HepG2 (cell line): ENCODE measurements around the gene ZSCAN26. TPM values are rescaled to one million over a fixed set of nuclear protein-coding genes. Genes with fewer than 3 reads are reported as not detected.

Source experiments
- CCAR2 ChIP-seq: fragments of 200-400 bp; formaldehyde crosslinking; optimal IDR thresholded peaks from 2 replicates; pipeline ENCODE3; 2018; ENCODE audit warnings: low read depth, mild to moderate bottlenecking, low read length, moderate library complexity
- GLI4 ChIP-seq: sonication (generic); formaldehyde crosslinking; IDR thresholded peaks from 2 replicates; pipeline ENCODE4 v1.5.1; 2020; ENCODE audit warnings: missing genetic modification reagents, mild to moderate bottlenecking, moderate library complexity, borderline replicate concordance
- KIAA2018 ChIP-seq: sonication (generic); formaldehyde crosslinking; IDR thresholded peaks from 2 replicates; pipeline ENCODE4 v1.5.0; 2020; ENCODE audit warnings: mild to moderate bottlenecking, missing genetic modification reagents, borderline replicate concordance
- LCORL ChIP-seq, 2 experiments: fragments of 450-650 bp in 1 of 2; sonication (generic) in 1 of 2; formaldehyde crosslinking in 1 of 2; IDR thresholded peaks; 2 replicates each; pipeline versions ENCODE4 v1.5.0 to v1.6.1; 2017 to 2020; ENCODE audit warnings: antibody characterized with exemption in 1 of 2, missing genetic modification reagents in 1 of 2
- MEF2D ChIP-seq: sonication (generic); formaldehyde crosslinking; IDR thresholded peaks from 2 replicates; pipeline ENCODE4 v1.5.1; 2020; ENCODE audit warnings: mild to moderate bottlenecking, missing genetic modification reagents
- MTF1 ChIP-seq: sonication (generic); formaldehyde crosslinking; IDR thresholded peaks from 2 replicates; pipeline ENCODE4 v1.5.0; 2020; ENCODE audit warnings: missing genetic modification reagents
- NBN ChIP-seq: fragments of 450-650 bp; conservative IDR thresholded peaks from 2 replicates; pipeline ENCODE4 v1.6.1; 2017
- POLR2AphosphoS2 ChIP-seq: IDR thresholded peaks from 2 replicates; pipeline ENCODE4 v1.6.1; 2011; ENCODE audit warnings: low read depth, low read length, improper control_type of control experiment
- SMARCE1 ChIP-seq: fragments of 450-650 bp; IDR thresholded peaks from 2 replicates; pipeline ENCODE4 v1.6.1; 2017; ENCODE audit warnings: borderline replicate concordance
- SP5 ChIP-seq: IDR thresholded peaks from 2 replicates; pipeline ENCODE4 v1.6.1; 2016; ENCODE audit warnings: low read depth, borderline replicate concordance
- TBX2 ChIP-seq: sonication (generic); formaldehyde crosslinking; IDR thresholded peaks from 2 replicates; pipeline ENCODE4 v1.5.0; 2020; ENCODE audit warnings: missing genetic modification reagents, mild to moderate bottlenecking, borderline replicate concordance
- ZBTB21 ChIP-seq: sonication (generic); formaldehyde crosslinking; IDR thresholded peaks from 2 replicates; pipeline ENCODE4 v1.4.0; 2020; ENCODE audit warnings: missing genetic modification reagents
- ZKSCAN1 ChIP-seq: fragments of 150-350 bp; IDR thresholded peaks from 2 replicates; pipeline ENCODE4 v1.6.1; 2014; ENCODE audit warnings: low read length
- ZKSCAN5 ChIP-seq: sonication (generic); formaldehyde crosslinking; IDR thresholded peaks from 2 replicates; pipeline ENCODE4 v1.5.1; 2020; ENCODE audit warnings: mild to moderate bottlenecking, missing genetic modification reagents
- ZNF256 ChIP-seq: sonication (generic); formaldehyde crosslinking; conservative IDR thresholded peaks from 2 replicates; pipeline ENCODE4 v1.4.0; 2020; ENCODE audit warnings: missing genetic modification reagents
- ZNF546 ChIP-seq: sonication (generic); formaldehyde crosslinking; conservative IDR thresholded peaks from 2 replicates; pipeline ENCODE4 v1.8.1; 2023; ENCODE audit warnings: mild to moderate bottlenecking, missing genetic modification reagents
- ZNF550 ChIP-seq: sonication (generic); formaldehyde crosslinking; IDR thresholded peaks from 2 replicates; pipeline ENCODE4 v1.4.0; 2020; ENCODE audit warnings: mild to moderate bottlenecking, missing genetic modification reagents, borderline replicate concordance
- ZNF557 ChIP-seq: sonication (generic); formaldehyde crosslinking; IDR thresholded peaks from 2 replicates; pipeline ENCODE4 v1.4.0; 2020; ENCODE audit warnings: missing genetic modification reagents
- ZNF639 ChIP-seq: conservative IDR thresholded peaks from 2 replicates; pipeline ENCODE4 v1.6.1; 2018; ENCODE audit warnings: missing genetic modification reagents
- ZNF780A ChIP-seq: sonication (generic); formaldehyde crosslinking; IDR thresholded peaks from 2 replicates; pipeline ENCODE4 v1.8.0; 2022; ENCODE audit warnings: mild to moderate bottlenecking, missing genetic modification reagents, moderate library complexity
- ZSCAN21 ChIP-seq: sonication (generic); formaldehyde crosslinking; IDR thresholded peaks from 2 replicates; pipeline ENCODE4 v1.8.0; 2022; ENCODE audit warnings: mild to moderate bottlenecking, missing genetic modification reagents, moderate library complexity, borderline replicate concordance
- polyA plus RNA-seq, 8 experiments: library from polyadenylated mRNA; depleted of rRNA in 3 of 8; stranded (reverse) in 7 of 8; unstranded in 1 of 8; fragments of >200 nt; fragmentation: Illumina TruSeq in 4 of 8; extraction: Trizol in 4 of 8; gene quantifications; 2 replicates each; pipeline versions ENCODE4 v1.2.1 to v1.2.3, GENCODE V29; 2011 to 2016; ENCODE audit warnings: low read depth in 4 of 8, missing spikeins in 1 of 8, mixed read lengths in 1 of 8; ENCODE audit not compliant: insufficient read depth in 1 of 8
- total RNA-seq, 5 experiments: library from RNA; depleted of rRNA; stranded (reverse); fragments of >200 nt; fragmentation: Illumina TruSeq; extraction: Trizol; gene quantifications; 2 replicates each; pipeline ENCODE4 v1.2.3, GENCODE V29; 2016; ENCODE audit warnings: low read depth in 1 of 5

Gene ZSCAN26
- total and polyA plus RNA-seq, 2 of the 13 experiments (the other 11 are each of a cell fraction or from before 2014, with no cell fraction given), result 12.0 to 15.6 TPM

GRCh38 chr6:28266962-28267694 is at the start of gene ZSCAN26 (continued):
- TF ChIP-seq KIAA2018 (peak; percentile 63; the same call in 1 of the 2 replicates), NBN (0 out of 2 replicates have a peak, but pooled peaks have one; percentile 16), POLR2AphosphoS2 (no peak), ZKSCAN1 (no peak), ZSCAN21 (CRISPR knock-in tag) (peak; percentile 88), ZNF557 (CRISPR knock-in tag) (0 out of 2 replicates have a peak, but pooled peaks have one; percentile 81), ZNF546 (CRISPR knock-in tag) (no peak), MEF2D (CRISPR knock-in tag) (peak; percentile 92), GLI4 (CRISPR knock-in tag) (no peak; the same call in 1 of the 2 replicates), ZBTB21 (CRISPR knock-in tag) (no peak), SMARCE1 (no peak), MTF1 (CRISPR knock-in tag) (0 out of 2 replicates have a peak, but pooled peaks have one; percentile 34), ZNF550 (CRISPR knock-in tag) (peak; percentile 86; the same call in 1 of the 2 replicates), ZNF639 (CRISPR knock-in tag) (peak; percentile 73), ZNF256 (CRISPR knock-in tag) (no peak; the same call in 1 of the 2 replicates), CCAR2 (no peak), LCORL (IDR thresholded peaks at IDR 0.05) (peak; percentile 27; the same call in 1 of the 2 replicates), LCORL (CRISPR knock-in tag; IDR thresholded peaks at IDR 0.05) (peak; percentile 66; the same call in 1 of the 2 replicates), TBX2 (CRISPR knock-in tag) (peak; percentile 89), SP5 (CRISPR knock-in tag) (peak; percentile 69), ZKSCAN5 (no peak), ZNF780A (CRISPR knock-in tag) (no peak)
